Stimulated activated CD8-positive, alpha-beta memory T cell treated with anti-CD3 and anti-CD28 coated beads, Interleukin-2, amount 100 ng/mL, for 1 hour (primary cell): Measurements from ENCODE around the gene CFAP70.

Experiments used
- DNase-seq, 2 donors: peaks; one replicate each; pipeline ENCODE4 v3.0.0-alpha.2; 2020; ENCODE audit warnings: low read depth in 2 of 2

CFAP70 gene

GRCh38 chr10:73215749-73216148 is 142.9 kb downstream of the CFAP70 start:
- DNase-seq: no peak

- no peak for DNase-seq
Measured at GRCh38 chr10:73211106-73211811, 147.4 kb downstream of the CFAP70 start.

GRCh38 chr10:73210395-73211105 is 148.1 kb downstream of the CFAP70 start:
- no peak for DNase-seq

DNA sequence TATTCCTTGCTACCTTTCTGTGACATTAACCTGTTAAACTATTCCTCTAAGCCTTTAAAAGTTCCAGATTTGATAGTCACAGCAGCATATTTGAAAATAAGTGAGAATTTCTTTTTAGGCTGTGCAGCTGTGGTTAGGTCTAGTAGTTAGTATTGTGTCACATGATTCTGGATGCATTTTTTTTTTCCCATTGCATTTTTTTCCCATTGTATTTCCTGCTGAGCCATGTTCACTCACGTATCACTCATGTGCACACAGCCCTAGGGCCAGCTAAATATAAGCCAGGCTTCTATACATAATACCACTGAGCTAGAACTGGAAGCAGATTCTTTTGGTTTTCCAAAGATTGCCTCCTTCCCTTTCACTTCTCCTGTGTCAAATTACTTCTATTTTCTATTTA is 149.0 kb downstream of the CFAP70 start:
- DNase-seq: no peak

- no peak for DNase-seq
Measured at GRCh38 chr10:73207883-73208282, 150.8 kb downstream of the CFAP70 start.

DNA sequence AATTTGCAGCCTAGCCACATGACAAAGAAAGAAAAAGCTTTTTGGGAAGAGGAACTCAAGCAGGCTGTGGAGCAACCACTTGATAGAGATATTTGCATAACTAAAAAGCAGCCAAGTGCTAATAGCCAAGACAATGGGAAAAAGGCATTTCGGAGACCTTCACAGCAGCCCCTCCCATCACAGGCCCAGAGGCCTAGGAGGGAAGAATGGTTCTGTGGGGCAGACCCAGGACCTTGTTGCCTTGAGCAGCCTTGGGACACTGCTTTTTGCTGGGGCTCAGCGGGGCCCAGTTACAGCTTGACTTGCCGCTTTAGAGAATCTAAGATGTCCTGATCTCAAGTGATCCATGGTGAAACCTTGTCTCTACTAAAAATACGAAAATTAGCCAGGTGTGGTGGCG is 152.3 kb downstream of the CFAP70 start:
- no peak for DNase-seq

GRCh38 chr10:73205890-73206289 is 152.8 kb downstream of the CFAP70 start:
- DNase-seq: no peak

DNA sequence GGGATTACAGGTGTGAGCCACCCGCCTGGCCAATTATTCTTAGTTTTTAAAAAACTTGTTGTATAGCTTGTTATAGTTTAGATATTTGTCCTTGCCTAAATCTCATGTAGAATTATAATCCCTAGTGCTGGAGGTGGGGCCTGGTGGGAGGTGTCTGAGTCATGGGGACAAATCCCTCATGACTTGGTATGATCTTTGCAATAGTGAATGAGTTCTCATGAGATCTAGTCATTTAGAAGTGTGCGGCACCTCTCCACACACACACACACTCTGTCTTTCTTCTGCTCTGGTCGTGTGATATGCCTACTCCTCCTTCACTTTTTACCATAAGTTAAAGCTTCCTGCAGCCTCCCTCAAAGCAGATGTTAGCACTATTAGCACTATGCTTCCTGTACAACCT is 153.6 kb downstream of the CFAP70 start:
- DNase-seq: no peak
